NCI-H1417 treated with DMSO at 0.1 percent for 48 hours (cell line): Measurements from ENCODE around the gene MATN4.
"Not testable (repeated sequence)": the region's sequence is repeated elsewhere in the genome, so short reads cannot be mapped to it uniquely, and the experiment has no call there.

Source experiments
- DNase-seq: peaks from one replicate; lab custom pipeline; 2025; lab: John Stamatoyannopoulos, UW

MATN4 gene

GRCh38 chr20:45308117-45308778 lies at the start of gene MATN4:
Gene MATN4, minus strand, starts transcription at chr20:45308299. Its CDS starts 2,717 bp downstream, at chr20:45305582.
- DNase-seq = no peak

GRCh38 chr20:45355209-45356084 lies 47.3 kb upstream of the MATN4 start:
- DNase-seq = no peak

GRCh38 chr20:45354423-45355208 lies 46.5 kb upstream of the MATN4 start:
- DNase-seq = no peak

- no peak for DNase-seq
Observed at GRCh38 chr20:45353746-45354145, 45.6 kb upstream of the MATN4 start.

GRCh38 chr20:45352729-45353128 lies 44.6 kb upstream of the MATN4 start:
- DNase-seq = no peak

- DNase-seq = not testable (repeated sequence)
Observed at GRCh38 chr20:45350795-45351194, 42.7 kb upstream of the MATN4 start.

GRCh38 chr20:45350217-45350616 lies 42.1 kb upstream of the MATN4 start:
- no peak for DNase-seq

GRCh38 chr20:45347936-45348778 lies 40.1 kb upstream of the MATN4 start, which contains the start of gene SDC4:
Gene SDC4, minus strand, starts transcription at chr20:45348424. Its CDS starts 40 bp downstream, at chr20:45348384.
- no peak for DNase-seq

GRCh38 chr20:45347297-45347935 lies 39.3 kb upstream of the MATN4 start:
- no peak for DNase-seq

GRCh38 chr20:45346851-45347250 lies 38.8 kb upstream of the MATN4 start:
- DNase-seq = no peak

- no peak for DNase-seq
Observed at GRCh38 chr20:45346291-45346718, 38.2 kb upstream of the MATN4 start.

GRCh38 chr20:45345104-45345936 lies 37.2 kb upstream of the MATN4 start:
- DNase-seq = no peak

- DNase-seq = no peak
Observed at GRCh38 chr20:45344168-45344860, 36.2 kb upstream of the MATN4 start.

GRCh38 chr20:45343532-45344167 lies 35.6 kb upstream of the MATN4 start:
- peak; percentile 72 for DNase-seq

- DNase-seq = no peak
Observed at GRCh38 chr20:45342855-45343531, 34.9 kb upstream of the MATN4 start.

- DNase-seq = no peak
Observed at GRCh38 chr20:45341939-45342854, 34.1 kb upstream of the MATN4 start.

- DNase-seq = no peak
Observed at GRCh38 chr20:45341579-45341938, 33.5 kb upstream of the MATN4 start.
